GM12878 (cell line): ENCODE data around the gene CYP2U1. TPM values are rescaled to one million over a fixed set of nuclear protein-coding genes. Genes with fewer than 3 reads are reported as not detected.

Experiments used
- ATAC-seq: fragments of 200-7000 bp; cut with Tn5 transposase; 3 replicates; pipeline ENCODE4 v1.9.1; 2020; ENCODE audit warnings: mild to moderate bottlenecking, moderate library complexity
- BruUV-seq: library from RNA; stranded (reverse); fragments of 400-500 nt; replicated peaks from 2 replicates; lab custom pipeline; 2021; lab: Mats Ljungman, UMichigan
- CTCF ChIA-PET: fragments of 300-600 bp; sonication (Branson Sonifier 250); formaldehyde crosslinking; extraction: SDS; loops from one replicate; lab custom pipeline; 2021; ENCODE audit warnings: inconsistent platforms; lab: Yijun Ruan, JAX
- POLR2A ChIA-PET: fragments of 350-600 bp; formaldehyde crosslinking; extraction: SDS; loops from one replicate; lab custom pipeline; 2021; ENCODE audit warnings: inconsistent platforms; lab: Charles Lee
- RAD21 ChIA-PET: fragments of 300-600 bp; sonication (Branson Sonifier 250); formaldehyde crosslinking; loops from one replicate; lab custom pipeline; 2023; ENCODE audit warnings: antibody characterized with exemption; ENCODE audit not compliant: unreplicated experiment; lab: Charles Lee
- SMC1A ChIA-PET: fragments of 300-600 bp; sonication (Branson Sonifier 250); formaldehyde crosslinking; loops from one replicate; lab custom pipeline; 2023; ENCODE audit not compliant: unreplicated experiment, uncharacterized antibody; lab: Charles Lee
- DNase-seq: peaks from one replicate; pipeline ENCODE4 v3.0.0-alpha.2; 2011; ENCODE audit warnings: low read depth, low spot score
- FAIRE-seq: peaks from 3 replicates; lab custom pipeline; 2011; peaks lifted over from hg19 to GRCh38; lab: Jason Lieb, UNC
- H2AFZ ChIP-seq: 2 replicates; pipeline ENCODE4 v1.6.0; 2011; ENCODE audit warnings: low read depth, low read length, control low read depth; ENCODE audit not compliant: control insufficient read depth
- H3K27ac ChIP-seq: 2 replicates; pipeline ENCODE4 v1.5.1; 2011; ENCODE audit warnings: control low read depth; ENCODE audit not compliant: control insufficient read depth, insufficient read depth
- H3K27me3 ChIP-seq, 2 experiments: replicated peaks in 1 of 2; 2 replicates each; pipeline versions ENCODE4 v1.6.0 to v1.6.1; 2011; ENCODE audit warnings: low read length in 1 of 2; ENCODE audit not compliant: control insufficient read depth in 2 of 2, insufficient read depth in 2 of 2
- H3K36me3 ChIP-seq, 2 experiments: 2 replicates each; pipeline ENCODE4 v1.5.1; 2011; ENCODE audit warnings: low read length in 1 of 2; ENCODE audit not compliant: control insufficient read depth in 2 of 2, insufficient read depth in 2 of 2
- H3K4me1 ChIP-seq: 2 replicates; pipeline ENCODE4 v1.6.1; 2011; ENCODE audit warnings: mild to moderate bottlenecking, low read length, moderate library complexity, mixed read lengths; ENCODE audit not compliant: control insufficient read depth, insufficient read depth
- H3K4me2 ChIP-seq: 2 replicates; pipeline ENCODE4 v1.6.0; 2011; ENCODE audit warnings: control low read depth; ENCODE audit not compliant: control insufficient read depth, insufficient read depth
- H3K4me3 ChIP-seq: fragments of 200-600 bp; sonication (generic); 2 replicates; pipeline ENCODE4 v1.5.1; 2016
- H3K79me2 ChIP-seq: 2 replicates; pipeline ENCODE4 v1.6.0; 2011; ENCODE audit warnings: low read length; ENCODE audit not compliant: control insufficient read depth, insufficient read depth
- H3K9ac ChIP-seq: 2 replicates; pipeline ENCODE4 v1.8.0; 2011; ENCODE audit warnings: low read length, control low read depth, mixed read lengths; ENCODE audit not compliant: control insufficient read depth, insufficient read depth
- H3K9me3 ChIP-seq: replicated peaks from 3 replicates; pipeline ENCODE4 v1.5.1; 2011; ENCODE audit warnings: mild to moderate bottlenecking, low read length; ENCODE audit not compliant: control insufficient read depth, insufficient read depth
- H4K20me1 ChIP-seq: 2 replicates; pipeline ENCODE4 v1.6.0; 2011; ENCODE audit not compliant: control insufficient read depth, insufficient read depth
- BRCA1 ChIP-seq: IDR thresholded peaks from 2 replicates; pipeline ENCODE4 v1.6.1; 2011; ENCODE audit warnings: low read depth, low read length, improper control_type of control experiment
- CBFB ChIP-seq: IDR thresholded peaks from 2 replicates; pipeline ENCODE4 v1.6.1; 2016; ENCODE audit warnings: antibody characterized with exemption, low read depth
- CREB1 ChIP-seq: IDR thresholded peaks from 2 replicates; pipeline ENCODE4 v1.6.1; 2012; ENCODE audit warnings: low read depth, mild to moderate bottlenecking, inconsistent platforms
- EGR1 ChIP-seq, 2 experiments: IDR thresholded peaks; 1 replicate in 1 of 2; 2 replicates in 1 of 2; pipeline ENCODE4 v1.6.1; 2011 to 2012; ENCODE audit warnings: low read depth in 2 of 2, low read length in 2 of 2, borderline replicate concordance in 1 of 2, mild to moderate bottlenecking in 1 of 2, moderate library complexity in 1 of 2
- EZH2 ChIP-seq: IDR thresholded peaks from 2 replicates; pipeline ENCODE4 v1.6.1; 2012; ENCODE audit warnings: low read depth, mild to moderate bottlenecking, control low read depth, inconsistent platforms, low read length, borderline replicate concordance; ENCODE audit not compliant: control insufficient read depth
- FOXM1 ChIP-seq: IDR thresholded peaks from 2 replicates; pipeline ENCODE4 v1.6.1; 2012; ENCODE audit warnings: low read depth, mild to moderate bottlenecking, inconsistent platforms, low read length, moderate library complexity
- IRF3 ChIP-seq: fragments of 450-650 bp; IDR thresholded peaks from 2 replicates; pipeline ENCODE4 v1.6.1; 2014; ENCODE audit warnings: mild to moderate bottlenecking
- IRF5 ChIP-seq: fragments of 450-650 bp; IDR thresholded peaks from 2 replicates; pipeline ENCODE4 v1.6.1; 2017; ENCODE audit warnings: borderline replicate concordance
- KLF5 ChIP-seq: fragments of 450-650 bp; IDR thresholded peaks from 2 replicates; pipeline ENCODE4 v1.6.1; 2014; ENCODE audit warnings: mild to moderate bottlenecking; ENCODE audit not compliant: partially characterized antibody
- MYC ChIP-seq: IDR thresholded peaks from 2 replicates; pipeline ENCODE4 v1.6.1; 2011; ENCODE audit warnings: mild to moderate bottlenecking, low read length, moderate library complexity, inconsistent platforms; ENCODE audit not compliant: insufficient read depth, insufficient replicate concordance, insufficient read length, severe bottlenecking
- NBN ChIP-seq: fragments of 450-650 bp; IDR thresholded peaks from 2 replicates; pipeline ENCODE4 v1.6.1; 2016
- PAX5 ChIP-seq: IDR thresholded peaks from 2 replicates; pipeline ENCODE4 v1.6.1; 2011; ENCODE audit warnings: low read depth, low read length, borderline replicate concordance
- RB1 ChIP-seq: fragments of 450-650 bp; formaldehyde crosslinking; IDR thresholded peaks from 2 replicates; pipeline ENCODE4 v1.6.1; 2017; ENCODE audit warnings: mild to moderate bottlenecking, borderline replicate concordance
- RCOR1 ChIP-seq: conservative IDR thresholded peaks from 2 replicates; pipeline ENCODE4 v1.6.1; 2012; ENCODE audit warnings: low read depth, low read length, improper control_type of control experiment
- TARDBP ChIP-seq: IDR thresholded peaks from 2 replicates; pipeline ENCODE4 v1.6.1; 2016; ENCODE audit warnings: borderline replicate concordance
- TBL1XR1 ChIP-seq: IDR thresholded peaks from 2 replicates; pipeline ENCODE4 v1.6.1; 2012; ENCODE audit warnings: low read depth, low read length, improper control_type of control experiment
- TCF3 ChIP-seq: IDR thresholded peaks from 2 replicates; pipeline ENCODE4 v1.6.1; 2012; ENCODE audit warnings: low read depth, mild to moderate bottlenecking, low read length, borderline replicate concordance; ENCODE audit not compliant: insufficient read depth
- YY1 ChIP-seq: IDR thresholded peaks from 2 replicates; pipeline ENCODE4 v1.6.1; 2011; ENCODE audit warnings: low read depth, mild to moderate bottlenecking, low read length
- WGBS: methylation state at CpG from one replicate; pipeline ENCODE4 v1.1.6; 2016; ENCODE audit warnings: low lambda C conversion rate; ENCODE audit not compliant: insufficient replicate concordance, insufficient coverage; ENCODE audit errors: missing lambda C conversion rate; 5-methylcytosine and 5-hydroxymethylcytosine counted together
- in situ Hi-C: fragments of 300-500 bp; cut with MboI; formaldehyde crosslinking; loops from 9 replicates; pipeline ENCODE4 v1.14.3; 2018; ENCODE audit warnings: mixed read lengths
- intact Hi-C: fragments of 100-400 bp; cut with micrococcal nuclease; formaldehyde crosslinking; loops from one replicate; pipeline ENCODE4 v1.14.2; 2022; ENCODE audit not compliant: unreplicated experiment
- polyA plus RNA-seq, 11 experiments: library from polyadenylated mRNA; depleted of rRNA in 4 of 11; unstranded in 6 of 11; stranded (reverse) in 5 of 11; fragments of >200 nt; fragmentation: Nextera tagmentation in 4 of 11; fragmentation: Illumina TruSeq in 1 of 11; extraction: Ambion mirVana in 4 of 11; extraction: Trizol in 1 of 11; gene quantifications; 1 replicate in 1 of 11; 2 replicates in 10 of 11; pipeline versions ENCODE4 v1.2.1 to v1.2.3, GENCODE V29; 2011 to 2016; ENCODE audit warnings: inconsistent platforms in 2 of 11, missing spikeins in 2 of 11, low read depth in 1 of 11
- total RNA-seq, 4 experiments: library from RNA; depleted of rRNA in 3 of 4; stranded (reverse); fragments of >200 nt in 3 of 4; fragmentation: Illumina TruSeq in 1 of 4; extraction: Trizol in 1 of 4; gene quantifications; 2 replicates each; pipeline versions ENCODE4 v1.2.1 to v1.2.3, GENCODE V29; 2013 to 2021
- TF ChIP-seq, protein P1 (sequence below): fragments of 450-650 bp; IDR thresholded peaks from 2 replicates; pipeline ENCODE4 v1.6.1; 2017; ENCODE audit warnings: mild to moderate bottlenecking, low read depth, inconsistent platforms; ENCODE audit not compliant: poor library complexity, severe bottlenecking
- TF ChIP-seq, protein P2 (sequence below): fragments of 450-650 bp; IDR thresholded peaks from 2 replicates; pipeline ENCODE4 v1.6.1; 2016; ENCODE audit warnings: mild to moderate bottlenecking

CYP2U1 gene
- total and polyA plus RNA-seq, 10 of the 15 experiments (the other 5 are each of a cell fraction or from before 2014, with no cell fraction given) = 0.41 to 3.4 (median 2.9) TPM

- ChIA-PET CTCF (interaction anchor here (0.6 kb wide), 1 partner anchor 371 kb away, joined by 3 read pairs; no protein-coding TSS in a partner anchor), POLR2A (no interaction called here), SMC1A (interaction anchor here (1.1 to 1.3 kb wide), 2 partner anchors 32 to 138 kb away, joined by 3 read pairs; no protein-coding TSS in a partner anchor), RAD21 (no interaction called here)
- no peaks in the 10 kb centered on the region for H3K79me2 ChIP-seq
- no peak overlapping the region for H3K4me3 ChIP-seq
- H3K4me2 ChIP-seq = no peak overlapping the region
- H3K36me3 ChIP-seq = no peaks in the 10 kb centered on the region
- in situ Hi-C loops = no loop called here
- DNase-seq = no peak
- 3% methylated on average over 2 of the region's 2 CpGs for WGBS
- H4K20me1 ChIP-seq = no peaks in the 10 kb centered on the region
- ATAC-seq = no peak
- no peaks in the 10 kb centered on the region for H3K4me1 ChIP-seq
- H3K27me3 ChIP-seq = no peaks in the 10 kb centered on the region; a peak in 1 of 4 replicates
- TF ChIP-seq, protein P1, sequence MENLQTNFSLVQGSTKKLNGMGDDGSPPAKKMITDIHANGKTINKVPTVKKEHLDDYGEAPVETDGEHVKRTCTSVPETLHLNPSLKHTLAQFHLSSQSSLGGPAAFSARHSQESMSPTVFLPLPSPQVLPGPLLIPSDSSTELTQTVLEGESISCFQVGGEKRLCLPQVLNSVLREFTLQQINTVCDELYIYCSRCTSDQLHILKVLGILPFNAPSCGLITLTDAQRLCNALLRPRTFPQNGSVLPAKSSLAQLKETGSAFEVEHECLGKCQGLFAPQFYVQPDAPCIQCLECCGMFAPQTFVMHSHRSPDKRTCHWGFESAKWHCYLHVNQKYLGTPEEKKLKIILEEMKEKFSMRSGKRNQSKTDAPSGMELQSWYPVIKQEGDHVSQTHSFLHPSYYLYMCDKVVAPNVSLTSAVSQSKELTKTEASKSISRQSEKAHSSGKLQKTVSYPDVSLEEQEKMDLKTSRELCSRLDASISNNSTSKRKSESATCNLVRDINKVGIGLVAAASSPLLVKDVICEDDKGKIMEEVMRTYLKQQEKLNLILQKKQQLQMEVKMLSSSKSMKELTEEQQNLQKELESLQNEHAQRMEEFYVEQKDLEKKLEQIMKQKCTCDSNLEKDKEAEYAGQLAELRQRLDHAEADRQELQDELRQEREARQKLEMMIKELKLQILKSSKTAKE = no peak
- no peak for TF ChIP-seq IRF5
- no peak for TF ChIP-seq BRCA1
- TF ChIP-seq PAX5 = no peak
- TF ChIP-seq RCOR1 = no peak
- TF ChIP-seq TBL1XR1 = no peak
- no peak for TF ChIP-seq TCF3
- no peak for TF ChIP-seq IRF3
- no peak for TF ChIP-seq NBN
- TF ChIP-seq, protein P2, sequence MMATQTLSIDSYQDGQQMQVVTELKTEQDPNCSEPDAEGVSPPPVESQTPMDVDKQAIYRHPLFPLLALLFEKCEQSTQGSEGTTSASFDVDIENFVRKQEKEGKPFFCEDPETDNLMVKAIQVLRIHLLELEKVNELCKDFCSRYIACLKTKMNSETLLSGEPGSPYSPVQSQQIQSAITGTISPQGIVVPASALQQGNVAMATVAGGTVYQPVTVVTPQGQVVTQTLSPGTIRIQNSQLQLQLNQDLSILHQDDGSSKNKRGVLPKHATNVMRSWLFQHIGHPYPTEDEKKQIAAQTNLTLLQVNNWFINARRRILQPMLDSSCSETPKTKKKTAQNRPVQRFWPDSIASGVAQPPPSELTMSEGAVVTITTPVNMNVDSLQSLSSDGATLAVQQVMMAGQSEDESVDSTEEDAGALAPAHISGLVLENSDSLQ = no peak
- TF ChIP-seq TARDBP = no peak
- no peak for TF ChIP-seq FOXM1
- TF ChIP-seq KLF5 = no peak
- TF ChIP-seq CREB1 = no peak
- TF ChIP-seq EZH2 = no peak
- TF ChIP-seq MYC = no peak
- TF ChIP-seq CBFB = no peak
- TF ChIP-seq EGR1 (IDR thresholded peaks at IDR 0.05; ENCODE audit: borderline replicate concordance in 1 of 2, low read depth in 2 of 2, low read length in 2 of 2) = no peak
- no peak for TF ChIP-seq RB1
- TF ChIP-seq YY1 = no peak
- no TSS peak for BruUV-seq
- H2AFZ ChIP-seq = no peak overlapping the region
- no peaks in the 10 kb centered on the region for H3K9me3 ChIP-seq
- no peak overlapping the region for H3K9ac ChIP-seq
- intact Hi-C loops = no loop called here
- no peak overlapping the region for H3K27ac ChIP-seq
- no peak for FAIRE-seq
Measured at GRCh38 chr4:107896158-107896645, 35.1 kb upstream of the CYP2U1 start.
